Lower leg skin (tissue), 4 donors: ENCODE data around the gene KCNT1. TPM values are rescaled to one million over a fixed set of nuclear protein-coding genes. Genes with fewer than 3 reads are reported as not detected.
A peak's percentile ranks its signal among the peaks of the same experiment; 100 is the strongest.

Experiments used
- DNase-seq, 2 donors: peaks; one replicate each; pipeline ENCODE4 v3.0.0-alpha.2; 2019; ENCODE audit warnings: low spot score in 2 of 2
- H3K4me3 ChIP-seq: fragments of 200-600 bp; sonication (generic); 2 replicates; pipeline ENCODE4 v1.5.1; 2017; ENCODE audit warnings: mild to moderate bottlenecking, low read depth; ENCODE audit not compliant: poor library complexity, severe bottlenecking
- CTCF ChIP-seq, 3 donors: fragments of 450-650 bp; IDR thresholded peaks; one replicate each; pipeline ENCODE4 v1.5.1; 2016; ENCODE audit warnings: antibody characterized with exemption in 3 of 3, mild to moderate bottlenecking in 3 of 3, moderate library complexity in 2 of 3
- POLR2A ChIP-seq, 2 donors: fragments of 450-650 bp; IDR thresholded peaks; one replicate each; pipeline ENCODE4 v1.6.1; 2016 to 2017; ENCODE audit warnings: antibody characterized with exemption in 2 of 2, mild to moderate bottlenecking in 1 of 2, moderate library complexity in 1 of 2
- WGBS, 2 donors: methylation state at CpG; one replicate each; pipeline ENCODE4 v1.1.5; 2018; 5-methylcytosine and 5-hydroxymethylcytosine counted together
- intact Hi-C: fragments of 100-400 bp; cut with DNase I; formaldehyde crosslinking; loops from one replicate; pipeline ENCODE4 v1.15.0; 2023; ENCODE audit warnings: low total_unique reads
- total RNA-seq, 4 donors: library from RNA; depleted of rRNA; stranded (reverse); fragments of >200 nt; gene quantifications; one replicate each; pipeline ENCODE4 v1.1.0, GENCODE V29; 2016

KCNT1 gene
- total RNA-seq, 4 donors from 2014 or later, result 0.10 TPM; not detected in 3

DNA sequence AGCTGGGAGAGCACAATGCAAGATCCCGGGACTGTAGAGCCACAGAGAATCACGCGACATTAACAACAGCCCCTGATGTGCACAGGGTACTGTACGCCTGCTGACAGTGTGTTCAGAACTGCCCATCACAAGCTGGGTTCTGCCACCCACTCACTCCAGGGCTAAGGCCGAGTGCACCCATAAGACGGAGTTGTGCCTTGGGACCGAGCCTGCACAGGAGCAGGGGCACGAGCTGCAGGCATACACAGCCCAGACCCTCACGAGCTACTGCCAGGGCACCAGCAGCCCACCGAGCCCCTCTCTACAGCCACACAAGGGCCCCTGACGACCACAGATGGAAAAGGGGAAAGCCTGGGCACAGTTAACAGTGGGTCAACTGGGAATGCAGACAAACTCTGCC is 137.5 kb downstream of the KCNT1 start:
- 94 to 96% methylated on average over 11 of the region's 11 CpGs for WGBS, 2 donors

DNA sequence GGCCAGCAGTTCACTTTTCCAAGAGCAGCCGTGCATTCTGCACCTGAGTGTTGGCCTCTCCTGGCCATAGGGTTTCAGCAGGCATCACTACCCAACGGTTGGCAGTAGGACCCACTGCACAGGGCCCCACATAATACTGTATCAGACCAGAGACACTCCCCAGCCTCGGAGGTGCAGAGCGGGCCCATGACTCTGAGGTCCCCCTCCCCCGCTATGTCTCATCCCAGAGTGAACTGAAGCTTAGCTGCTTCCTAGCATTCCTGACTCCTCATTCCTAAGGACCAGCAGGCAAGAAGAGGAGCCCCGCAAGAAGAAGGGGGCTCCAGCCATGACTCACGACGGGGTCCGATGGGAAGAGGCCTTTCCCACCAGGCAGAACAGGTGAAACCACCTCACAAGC is 138.1 kb downstream of the KCNT1 start:
- 97 to 99% methylated on average over 9 of the region's 9 CpGs for WGBS, 2 donors
- TF ChIP-seq POLR2A (IDR thresholded peaks at IDR 0.05) (no peak), CTCF (IDR thresholded peaks at IDR 0.05) (no peak)
- no peak overlapping the region for H3K4me3 ChIP-seq
- intact Hi-C loops, result no loop called here
- peak in 1 of 2 donors; percentile 65 for DNase-seq

More for the DNA sequence above, 137.5 kb downstream of the KCNT1 start:
- DNase-seq, result peak in 1 of 2 donors; percentile 65
- no peak overlapping the region for H3K4me3 ChIP-seq
- intact Hi-C loops, result no loop called here
- no peak for TF ChIP-seq POLR2A (IDR thresholded peaks at IDR 0.05)
- no peak for TF ChIP-seq CTCF (IDR thresholded peaks at IDR 0.05)

GRCh38 chr9:135840539-135840938 is 138.6 kb downstream of the KCNT1 start:
- DNase-seq, result peak in 1 of 2 donors; percentile 52
- TF ChIP-seq CTCF (IDR thresholded peaks at IDR 0.05) (no peak), POLR2A (IDR thresholded peaks at IDR 0.05) (no peak)
- intact Hi-C loops, result no loop called here
- 89 to 90% methylated on average over 7 of the region's 7 CpGs for WGBS, 2 donors
- no peak overlapping the region for H3K4me3 ChIP-seq

Other genes with a start within 250 kb of the KCNT1 start
- 10 to 100 TPM in 1 of 4 donors, 1 to 10 TPM in 3; 8.4 to 11.5 (median 9.2) TPM for gene PPP1R26, start 222.4 kb upstream of the KCNT1 start, total RNA-seq
- 10 to 100 TPM; 41.3 to 61.6 (median 49.7) TPM for gene MRPS2, start 201.5 kb upstream of the KCNT1 start, total RNA-seq
- not detected for gene LCN1, start 180.7 kb upstream of the KCNT1 start, total RNA-seq
- 1 to 10 TPM in 2 of 4 donors, not detected in 2; 4.7 to 6.6 TPM for gene OBP2A, start 156.1 kb upstream of the KCNT1 start, total RNA-seq
- gene PAEP, start 140.4 kb upstream of the KCNT1 start, total RNA-seq, result 1 to 10 TPM in 1 of 4 donors, under 1 TPM in 2, not detected in 1; 0.71 to 2.7 (median 0.89) TPM
- gene GLT6D1, start 62.6 kb upstream of the KCNT1 start, total RNA-seq, result not detected
- gene LCN9, start 38.9 kb upstream of the KCNT1 start, total RNA-seq, result not detected
- under 1 TPM in 1 of 4 donors, not detected in 3; 0.71 TPM for gene SOHLH1, start 2.7 kb upstream of the KCNT1 start, total RNA-seq
- gene CAMSAP1, start 205.4 kb downstream of the KCNT1 start, total RNA-seq, result 10 to 100 TPM; 32.2 to 46.1 (median 34.0) TPM